K562 (cell line): ENCODE measurements around the gene TESK2. TPM values are rescaled to one million over a fixed set of nuclear protein-coding genes. Genes with fewer than 3 reads are reported as not detected.
A peak's percentile ranks its signal among the peaks of the same experiment; 100 is the strongest.

Source experiments
- CAMTA2 ChIP-seq: fragments of 250-450 bp; sonication (Bioruptor Pico); conservative IDR thresholded peaks from 2 replicates; pipeline ENCODE4 v1.5.1; 2022
- EGR1 ChIP-seq: fragments of 450-650 bp; conservative IDR thresholded peaks from 2 replicates; pipeline ENCODE4 v1.6.1; 2017; ENCODE audit warnings: mild to moderate bottlenecking
- GATAD2A ChIP-seq: fragments of 450-650 bp; IDR thresholded peaks from 2 replicates; pipeline ENCODE4 v1.6.1; 2017
- IRF9 ChIP-seq: fragments of 450-650 bp; IDR thresholded peaks from 2 replicates; pipeline ENCODE4 v1.6.1; 2016; ENCODE audit warnings: missing biosample characterization, missing genetic modification characterization
- MLX ChIP-seq, 2 experiments: fragments of 450-650 bp in 1 of 2; sonication (generic) in 1 of 2; formaldehyde crosslinking; conservative IDR thresholded peaks; 2 replicates each; pipeline versions ENCODE4 v1.4.0 to v1.8.1; 2020 to 2022; ENCODE audit warnings: mild to moderate bottlenecking in 1 of 2, missing genetic modification reagents in 1 of 2
- TARDBP ChIP-seq: fragments of 450-650 bp; IDR thresholded peaks from 2 replicates; pipeline ENCODE4 v1.6.1; 2016
- TBP ChIP-seq: optimal IDR thresholded peaks from 2 replicates; pipeline ENCODE3; 2011; ENCODE audit warnings: low read depth, low read length, improper control_type of control experiment
- ZFP36 ChIP-seq: fragments of 150-350 bp; IDR thresholded peaks from 2 replicates; pipeline ENCODE4 v1.6.1; 2018; ENCODE audit warnings: low read length, low read depth; ENCODE audit not compliant: partially characterized antibody
- ZNF316 ChIP-seq: fragments of 450-650 bp; IDR thresholded peaks from 2 replicates; pipeline ENCODE4 v1.6.1; 2016
- ZNF431 ChIP-seq: sonication (generic); formaldehyde crosslinking; IDR thresholded peaks from 2 replicates; pipeline ENCODE4 v1.8.0; 2022; ENCODE audit warnings: mild to moderate bottlenecking, missing genetic modification reagents
- polyA plus RNA-seq, 8 experiments: library from polyadenylated mRNA; depleted of rRNA in 4 of 8; stranded (reverse) in 5 of 8; unstranded in 3 of 8; fragments of >200 nt; fragmentation: Nextera tagmentation in 2 of 8; fragmentation: Illumina TruSeq in 1 of 8; extraction: Ambion mirVana in 2 of 8; extraction: Trizol in 1 of 8; gene quantifications; 2 replicates each; pipeline versions ENCODE4 v1.2.1 to v1.2.3, GENCODE V29; 2011 to 2014; ENCODE audit warnings: inconsistent platforms in 1 of 8, missing spikeins in 1 of 8
- total RNA-seq, 7 experiments: library from RNA; depleted of rRNA in 6 of 7; stranded (reverse); fragments of >200 nt in 6 of 7; fragmentation: Illumina TruSeq in 2 of 7; extraction: Trizol in 2 of 7; gene quantifications; 2 replicates each; pipeline versions ENCODE4 v1.2.1 to v1.2.3, GENCODE V29; 2011 to 2021; ENCODE audit warnings: low replicate concordance in 1 of 7
- TF ChIP-seq, protein P1 (sequence below): sonication (generic); formaldehyde crosslinking; IDR thresholded peaks from 2 replicates; pipeline ENCODE4 v1.8.1; 2023; ENCODE audit warnings: mild to moderate bottlenecking, missing genetic modification reagents
- TF ChIP-seq, protein P2 (sequence below): fragments of 250-450 bp; sonication (Bioruptor Pico); IDR thresholded peaks from 2 replicates; pipeline ENCODE4 v1.8.0; 2022; ENCODE audit warnings: inconsistent platforms
- TF ChIP-seq, protein P3 (sequence below): IDR thresholded peaks from 2 replicates; pipeline ENCODE4 v1.6.1; 2011; ENCODE audit warnings: borderline replicate concordance, low read depth, mild to moderate bottlenecking, moderate library complexity, low read length; ENCODE audit not compliant: insufficient read depth, poor library complexity, severe bottlenecking

TESK2 gene
- total and polyA plus RNA-seq, 9 of the 15 experiments (the other 6 are each of a cell fraction or from before 2014, with no cell fraction given): 1.6 to 5.3 (median 3.7) TPM

- TF ChIP-seq, protein P1, sequence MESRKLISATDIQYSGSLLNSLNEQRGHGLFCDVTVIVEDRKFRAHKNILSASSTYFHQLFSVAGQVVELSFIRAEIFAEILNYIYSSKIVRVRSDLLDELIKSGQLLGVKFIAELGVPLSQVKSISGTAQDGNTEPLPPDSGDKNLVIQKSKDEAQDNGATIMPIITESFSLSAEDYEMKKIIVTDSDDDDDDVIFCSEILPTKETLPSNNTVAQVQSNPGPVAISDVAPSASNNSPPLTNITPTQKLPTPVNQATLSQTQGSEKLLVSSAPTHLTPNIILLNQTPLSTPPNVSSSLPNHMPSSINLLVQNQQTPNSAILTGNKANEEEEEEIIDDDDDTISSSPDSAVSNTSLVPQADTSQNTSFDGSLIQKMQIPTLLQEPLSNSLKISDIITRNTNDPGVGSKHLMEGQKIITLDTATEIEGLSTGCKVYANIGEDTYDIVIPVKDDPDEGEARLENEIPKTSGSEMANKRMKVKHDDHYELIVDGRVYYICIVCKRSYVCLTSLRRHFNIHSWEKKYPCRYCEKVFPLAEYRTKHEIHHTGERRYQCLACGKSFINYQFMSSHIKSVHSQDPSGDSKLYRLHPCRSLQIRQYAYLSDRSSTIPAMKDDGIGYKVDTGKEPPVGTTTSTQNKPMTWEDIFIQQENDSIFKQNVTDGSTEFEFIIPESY (CRISPR knock-in tag): 0 out of 2 replicates have a peak, but pooled peaks have one; percentile 35
- TF ChIP-seq TARDBP (no peak), ZNF431 (CRISPR knock-in tag) (no peak), TBP (peak; percentile 53), CAMTA2 (CRISPR knock-in tag) (no peak), ZNF316 (no peak), GATAD2A (no peak), IRF9 (tag) (no peak), MLX (CRISPR knock-in tag; conservative IDR thresholded peaks at IDR 0.05) (no peak), ZFP36 (no peak), EGR1 (peak; percentile 65)
- TF ChIP-seq, protein P2, sequence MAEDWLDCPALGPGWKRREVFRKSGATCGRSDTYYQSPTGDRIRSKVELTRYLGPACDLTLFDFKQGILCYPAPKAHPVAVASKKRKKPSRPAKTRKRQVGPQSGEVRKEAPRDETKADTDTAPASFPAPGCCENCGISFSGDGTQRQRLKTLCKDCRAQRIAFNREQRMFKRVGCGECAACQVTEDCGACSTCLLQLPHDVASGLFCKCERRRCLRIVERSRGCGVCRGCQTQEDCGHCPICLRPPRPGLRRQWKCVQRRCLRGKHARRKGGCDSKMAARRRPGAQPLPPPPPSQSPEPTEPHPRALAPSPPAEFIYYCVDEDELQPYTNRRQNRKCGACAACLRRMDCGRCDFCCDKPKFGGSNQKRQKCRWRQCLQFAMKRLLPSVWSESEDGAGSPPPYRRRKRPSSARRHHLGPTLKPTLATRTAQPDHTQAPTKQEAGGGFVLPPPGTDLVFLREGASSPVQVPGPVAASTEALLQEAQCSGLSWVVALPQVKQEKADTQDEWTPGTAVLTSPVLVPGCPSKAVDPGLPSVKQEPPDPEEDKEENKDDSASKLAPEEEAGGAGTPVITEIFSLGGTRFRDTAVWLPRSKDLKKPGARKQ (CRISPR knock-in tag): peak; percentile 63; the same call in 1 of the 2 replicates
- TF ChIP-seq, protein P3, sequence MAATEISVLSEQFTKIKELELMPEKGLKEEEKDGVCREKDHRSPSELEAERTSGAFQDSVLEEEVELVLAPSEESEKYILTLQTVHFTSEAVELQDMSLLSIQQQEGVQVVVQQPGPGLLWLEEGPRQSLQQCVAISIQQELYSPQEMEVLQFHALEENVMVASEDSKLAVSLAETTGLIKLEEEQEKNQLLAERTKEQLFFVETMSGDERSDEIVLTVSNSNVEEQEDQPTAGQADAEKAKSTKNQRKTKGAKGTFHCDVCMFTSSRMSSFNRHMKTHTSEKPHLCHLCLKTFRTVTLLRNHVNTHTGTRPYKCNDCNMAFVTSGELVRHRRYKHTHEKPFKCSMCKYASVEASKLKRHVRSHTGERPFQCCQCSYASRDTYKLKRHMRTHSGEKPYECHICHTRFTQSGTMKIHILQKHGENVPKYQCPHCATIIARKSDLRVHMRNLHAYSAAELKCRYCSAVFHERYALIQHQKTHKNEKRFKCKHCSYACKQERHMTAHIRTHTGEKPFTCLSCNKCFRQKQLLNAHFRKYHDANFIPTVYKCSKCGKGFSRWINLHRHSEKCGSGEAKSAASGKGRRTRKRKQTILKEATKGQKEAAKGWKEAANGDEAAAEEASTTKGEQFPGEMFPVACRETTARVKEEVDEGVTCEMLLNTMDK: peak; percentile 48
Measured at GRCh38 chr1:45490626-45491486, at the start of gene TESK2 (continued).
